NCI-H510A (cell line): ENCODE measurements around the gene DHRS1.

ENCODE experiments used
- DNase-seq: peaks from one replicate; lab custom pipeline; 2025; lab: John Stamatoyannopoulos, UW

DHRS1 gene

DNA sequence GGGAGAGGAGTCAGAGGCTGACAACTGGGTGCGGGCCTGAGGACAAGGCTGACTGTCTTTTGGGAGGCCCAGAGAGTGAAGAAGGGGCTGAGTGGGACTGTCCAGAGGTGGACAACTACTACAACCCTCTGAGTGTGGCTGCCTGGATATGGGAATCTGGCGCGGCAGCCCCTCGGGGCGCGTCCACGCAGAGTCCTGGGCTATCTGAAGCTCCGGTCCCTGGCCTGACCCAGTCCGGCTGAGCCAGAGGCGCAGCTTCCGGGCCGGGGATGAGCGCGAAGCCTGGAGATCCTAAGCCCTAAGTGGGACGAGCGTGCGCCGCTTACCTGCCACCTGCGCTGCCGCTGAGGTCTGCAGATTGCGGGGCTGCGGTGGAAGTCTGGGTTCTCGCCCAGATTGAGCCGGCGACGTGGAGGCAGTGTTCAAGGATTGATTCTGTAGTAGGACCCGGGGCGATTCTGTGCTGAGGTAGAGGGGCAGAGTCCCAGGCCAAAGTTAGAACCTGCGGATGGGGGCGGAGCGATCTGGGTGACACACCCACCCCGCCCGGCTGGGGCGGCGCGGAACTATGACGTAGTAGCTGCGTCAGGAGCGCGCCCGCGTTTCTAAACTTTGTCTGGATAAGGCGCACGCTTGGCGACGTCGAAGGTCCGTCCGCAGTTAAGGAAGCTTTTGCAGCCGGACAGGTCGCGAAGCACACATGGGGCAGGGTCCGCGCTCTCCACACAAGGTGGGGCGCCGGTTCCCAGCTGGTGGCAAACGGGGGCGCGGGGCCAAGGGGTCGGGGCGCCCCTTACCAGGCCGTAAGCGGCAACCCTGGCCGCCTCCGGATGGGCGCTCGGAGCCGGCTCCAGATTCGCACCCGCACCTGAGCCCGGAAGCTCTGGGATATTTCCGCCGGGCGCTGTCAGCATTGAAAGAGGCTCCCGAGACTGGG is at the start of gene DHRS1, which contains the start of gene NOP9:
Gene DHRS1, minus strand, starts transcription at position 526 of the 937 bp plus-strand sequence. CDS start 674 bp downstream, outside the sequence.
Gene NOP9, plus strand, starts transcription at position 596 of the 937 bp plus-strand sequence. Its CDS starts 105 bp downstream, at position 701.
- DNase-seq, result peak; percentile 59

DNA sequence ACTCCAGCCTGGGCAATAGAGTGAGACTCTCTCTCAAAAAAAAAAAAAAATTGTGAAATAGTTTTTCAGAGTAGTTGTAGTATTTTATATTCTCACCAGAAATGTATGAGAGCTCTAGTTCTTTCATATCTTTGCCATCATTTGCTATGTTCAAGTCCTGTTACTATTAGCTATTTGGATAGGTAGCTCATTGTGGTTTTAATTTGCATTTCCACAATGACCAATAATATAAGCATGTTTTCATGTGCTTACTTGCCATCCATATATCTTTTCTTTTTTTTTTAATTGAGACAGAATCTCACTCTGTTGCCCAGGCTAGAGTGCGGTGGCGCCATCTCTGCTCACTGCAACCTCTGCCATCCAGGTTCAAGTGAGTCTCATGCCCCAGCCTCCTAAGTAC is 48.6 kb upstream of the DHRS1 start:
- no peak for DNase-seq

DNA sequence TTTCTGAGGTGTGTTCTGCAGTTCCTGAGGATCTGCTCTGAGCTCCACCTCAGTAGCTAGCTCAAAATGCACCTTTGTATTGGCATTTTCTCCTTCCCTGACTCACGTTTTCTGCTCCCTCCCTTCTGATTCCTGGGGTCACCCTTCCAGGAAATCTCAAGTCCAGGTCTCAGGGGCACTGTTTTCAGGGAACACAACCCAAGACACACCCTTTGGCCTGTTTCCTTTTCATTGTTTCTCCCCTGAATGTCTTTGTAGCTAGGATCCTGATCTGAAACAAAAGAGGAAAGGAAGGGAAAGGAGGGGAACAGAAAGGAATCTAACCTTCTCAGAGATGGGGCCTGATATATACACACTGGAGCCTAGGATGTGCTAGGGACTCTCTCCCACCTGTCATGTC is 47.6 kb upstream of the DHRS1 start:
- DNase-seq, result no peak

DNA sequence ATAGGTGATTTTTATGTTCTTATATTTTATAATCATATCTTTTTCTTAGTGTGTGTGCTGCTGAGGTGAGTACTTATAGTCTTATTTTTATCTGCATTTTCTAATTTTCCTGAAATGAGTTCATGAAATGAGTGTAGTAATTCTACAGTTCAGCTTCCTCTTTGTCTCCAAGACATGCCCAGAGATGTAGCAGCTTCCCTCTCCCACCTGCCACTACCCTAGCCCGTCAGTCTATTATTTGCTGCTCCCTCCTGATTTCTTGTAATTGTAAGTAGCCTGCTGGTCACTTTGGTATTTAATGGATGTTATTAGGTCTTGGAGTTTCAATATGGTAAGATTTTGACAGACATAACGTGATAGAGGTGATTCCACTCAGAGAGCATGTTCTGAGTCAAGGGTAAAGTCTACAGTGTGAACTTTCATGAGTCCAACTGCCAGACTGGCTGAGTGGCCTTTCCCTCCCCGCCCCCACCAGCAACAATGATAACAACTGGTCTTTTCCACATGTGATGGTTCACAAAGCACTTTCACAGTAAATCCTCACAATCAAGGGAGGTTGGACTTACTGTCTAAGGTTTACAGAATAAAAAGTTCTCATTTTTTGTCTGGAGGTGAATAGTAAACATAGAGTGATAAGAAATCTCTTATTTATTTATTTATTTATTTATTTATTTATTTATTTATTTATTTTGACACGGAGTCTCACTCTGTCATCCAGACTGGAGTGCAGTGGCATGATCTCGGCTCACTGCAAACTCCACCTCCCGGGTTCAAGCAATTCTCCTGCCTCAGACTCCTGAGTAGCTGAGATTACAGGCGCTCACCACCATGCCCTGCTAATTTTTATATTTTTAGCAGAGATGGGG is 44.4 kb upstream of the DHRS1 start:
- DNase-seq, result no peak

DNA sequence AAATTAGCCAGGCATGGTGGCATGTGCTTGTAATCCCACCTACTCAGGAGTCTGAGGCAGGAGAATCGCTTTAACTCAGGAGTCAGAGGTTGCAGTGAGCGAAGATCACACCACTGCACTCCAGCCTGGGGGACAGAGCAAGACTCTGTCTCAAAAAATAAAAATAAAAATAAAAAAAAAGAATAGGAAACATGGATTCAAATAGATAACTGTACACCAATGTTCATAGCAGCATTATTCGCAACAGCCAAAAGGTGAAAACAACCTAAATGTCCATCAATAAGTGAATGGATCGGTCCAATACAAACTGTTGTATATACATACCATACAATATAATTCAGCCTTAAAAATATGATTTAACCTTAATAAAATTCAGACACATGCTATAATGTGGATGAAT is 43.3 kb upstream of the DHRS1 start:
- DNase-seq, result no peak

DNA sequence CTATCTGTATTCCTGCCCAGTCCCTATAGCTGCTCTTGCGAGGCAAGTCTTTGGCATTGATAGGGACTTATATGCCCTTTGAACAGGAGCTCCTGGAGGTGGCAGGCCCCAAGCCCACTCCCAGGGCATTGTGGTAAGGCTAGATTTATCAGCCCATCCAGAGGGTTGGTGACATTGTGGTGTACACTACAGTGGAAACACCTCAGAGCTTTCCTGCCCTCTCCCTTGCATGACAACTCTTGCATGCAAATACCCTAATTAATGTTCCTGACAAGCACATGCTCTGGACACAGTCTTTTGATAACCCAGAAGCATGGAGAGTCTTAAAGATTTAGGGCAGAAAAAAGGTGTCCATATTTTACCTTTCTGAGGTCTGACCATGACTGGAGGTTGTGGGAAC is 41.0 kb upstream of the DHRS1 start:
- no peak for DNase-seq

DNA sequence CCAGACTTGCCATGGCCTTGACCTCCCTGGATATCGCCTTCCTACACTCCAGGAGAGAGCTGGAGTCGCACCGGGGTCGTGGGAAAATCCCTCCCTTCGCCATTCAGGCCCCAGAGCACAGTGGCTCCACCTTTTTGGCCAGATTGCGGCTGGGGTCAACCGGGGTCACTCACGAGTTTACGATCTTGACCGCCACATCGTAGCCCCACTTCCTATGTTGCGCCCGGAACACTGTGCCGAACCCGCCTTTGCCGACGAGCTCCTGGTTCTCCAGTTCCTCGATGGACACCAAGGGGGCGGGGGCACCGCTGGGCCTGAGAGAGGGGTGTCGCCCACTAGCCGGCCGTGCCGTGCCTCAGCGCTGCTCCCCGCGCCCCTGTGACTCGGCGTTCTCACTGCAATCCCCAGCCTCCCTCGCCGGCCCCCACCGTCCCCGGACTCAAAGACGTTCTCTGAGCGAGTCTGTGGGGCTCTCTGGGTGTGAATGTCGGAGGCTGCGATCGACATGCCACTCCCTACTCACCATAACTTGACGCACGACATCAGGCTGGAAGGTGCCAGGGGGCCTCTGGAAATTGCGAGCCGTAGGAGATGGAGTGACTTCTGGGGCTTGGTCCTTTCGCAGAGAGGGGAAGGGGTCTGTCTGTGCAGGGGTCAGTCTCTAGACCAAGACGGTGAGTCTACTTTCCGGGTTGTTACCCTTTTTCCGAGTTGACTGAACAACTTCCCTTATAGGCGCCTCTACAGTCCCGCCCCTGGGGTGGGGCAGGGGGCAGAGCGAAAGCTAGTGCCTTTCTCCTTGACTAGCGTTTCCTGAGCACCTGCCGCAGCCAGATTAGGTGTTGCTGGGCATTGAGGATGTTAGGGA is 39.9 kb upstream of the DHRS1 start, which contains the start of gene RIPK3:
Gene RIPK3, minus strand, starts transcription at position 708 of the 868 bp plus-strand sequence. Its CDS starts 165 bp downstream, at position 543.
- peak; percentile 64 for DNase-seq

DNA sequence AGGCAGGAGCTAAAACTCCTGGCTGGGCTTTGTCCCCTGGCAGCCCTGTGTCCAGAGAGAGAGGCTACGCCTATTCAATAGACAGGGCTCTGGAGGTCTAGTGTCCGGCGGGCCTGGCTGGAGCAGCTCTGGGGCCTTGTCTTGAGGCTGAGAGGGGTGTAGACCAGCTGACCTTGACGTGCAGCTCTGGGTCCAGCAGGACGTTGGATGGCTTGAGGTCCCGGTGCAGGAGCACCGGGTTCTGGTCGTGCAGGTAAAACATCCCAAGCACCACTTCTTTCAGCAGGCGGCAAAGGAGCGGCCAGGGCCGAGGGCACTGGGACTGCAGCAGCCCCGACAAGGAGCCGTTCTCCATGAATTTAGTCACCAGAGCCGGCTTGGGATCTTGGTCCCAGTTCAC is 39.3 kb upstream of the DHRS1 start:
- DNase-seq, result no peak

DNA sequence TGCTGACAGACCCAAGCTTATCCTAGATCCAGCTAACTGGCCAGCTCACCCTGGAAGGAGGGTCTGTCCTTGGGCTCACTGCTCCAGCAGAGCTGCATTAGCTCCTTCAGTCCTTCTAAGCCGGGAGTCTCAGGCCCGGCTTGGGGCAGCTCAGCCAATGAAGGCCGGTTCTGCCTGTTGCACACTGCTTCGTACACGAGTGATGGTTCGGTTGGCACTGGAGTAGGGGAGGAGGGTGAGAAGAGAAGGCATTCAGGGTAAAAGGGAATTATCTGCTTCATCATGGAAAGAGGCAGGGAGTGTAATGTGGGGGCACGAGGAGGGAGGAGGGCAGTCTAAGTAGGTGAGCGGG is 38.2 kb upstream of the DHRS1 start:
- no peak for DNase-seq

DNA sequence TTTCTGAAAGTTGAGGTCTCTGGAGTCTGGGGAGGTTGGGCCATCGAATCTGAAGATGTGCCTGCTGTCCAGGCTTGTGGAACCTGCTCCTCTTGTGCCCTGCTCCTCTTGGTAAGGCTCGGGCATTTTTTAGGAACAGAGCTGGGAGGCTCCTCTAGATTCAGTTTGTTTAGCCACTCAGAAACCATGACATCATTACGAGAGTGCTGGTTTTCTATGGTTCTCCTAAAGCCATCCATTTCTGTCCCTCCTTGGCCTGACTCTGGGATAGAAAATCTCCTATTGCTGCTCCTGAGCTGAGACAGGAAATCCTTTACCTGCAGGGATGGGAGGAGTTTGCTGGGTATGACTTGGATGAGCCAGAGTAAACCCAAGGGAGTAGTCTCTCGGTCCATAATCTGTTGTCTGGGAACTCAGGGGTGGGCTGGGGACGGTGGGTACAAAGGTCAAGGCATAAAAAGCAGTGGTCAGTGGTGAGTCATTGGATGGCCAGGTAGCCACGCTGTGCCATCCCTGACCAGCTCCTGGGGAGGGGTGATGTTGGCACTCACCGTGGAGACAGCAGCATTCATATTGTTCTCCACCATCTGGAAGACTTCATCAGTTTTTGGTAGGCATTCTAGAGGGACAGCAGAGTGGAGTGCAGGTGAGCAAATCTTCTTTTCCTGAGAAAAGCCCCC is 37.7 kb upstream of the DHRS1 start:
- DNase-seq, result no peak

DNA sequence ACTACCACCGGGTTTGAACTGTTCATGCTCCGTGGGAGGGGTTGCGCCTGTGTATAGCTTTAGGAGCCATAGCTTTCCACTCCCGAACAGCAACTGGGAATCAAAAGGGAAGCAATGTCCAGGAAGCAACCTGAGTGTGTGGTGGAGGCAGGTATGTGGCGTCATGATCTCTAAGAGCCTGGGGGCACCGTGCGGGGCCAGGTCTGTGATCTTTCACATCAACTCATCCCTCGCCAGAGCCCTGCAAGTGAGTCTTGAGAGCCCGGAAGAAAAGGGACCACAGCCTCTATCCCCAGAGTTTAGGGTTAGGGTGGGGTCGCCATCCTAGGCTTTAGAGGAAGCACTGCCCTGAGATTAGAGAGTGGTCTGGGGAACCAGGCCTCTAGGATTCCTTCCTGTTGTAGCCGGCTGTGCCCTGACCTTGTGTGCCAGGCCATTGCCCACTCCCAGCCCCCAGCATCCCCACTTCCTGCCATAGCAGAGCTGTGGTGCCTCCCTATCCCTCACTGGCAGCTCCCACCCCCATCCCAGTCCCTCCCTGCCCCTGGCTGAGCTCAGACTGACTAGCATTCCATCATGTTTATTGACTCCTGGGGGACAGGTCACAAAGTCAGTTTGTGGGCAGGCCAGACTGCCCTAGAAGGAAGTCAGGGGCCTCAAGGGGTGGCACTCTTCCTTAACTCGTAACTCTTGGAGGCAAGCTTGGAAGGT is 36.0 kb upstream of the DHRS1 start:
- no peak for DNase-seq

DNA sequence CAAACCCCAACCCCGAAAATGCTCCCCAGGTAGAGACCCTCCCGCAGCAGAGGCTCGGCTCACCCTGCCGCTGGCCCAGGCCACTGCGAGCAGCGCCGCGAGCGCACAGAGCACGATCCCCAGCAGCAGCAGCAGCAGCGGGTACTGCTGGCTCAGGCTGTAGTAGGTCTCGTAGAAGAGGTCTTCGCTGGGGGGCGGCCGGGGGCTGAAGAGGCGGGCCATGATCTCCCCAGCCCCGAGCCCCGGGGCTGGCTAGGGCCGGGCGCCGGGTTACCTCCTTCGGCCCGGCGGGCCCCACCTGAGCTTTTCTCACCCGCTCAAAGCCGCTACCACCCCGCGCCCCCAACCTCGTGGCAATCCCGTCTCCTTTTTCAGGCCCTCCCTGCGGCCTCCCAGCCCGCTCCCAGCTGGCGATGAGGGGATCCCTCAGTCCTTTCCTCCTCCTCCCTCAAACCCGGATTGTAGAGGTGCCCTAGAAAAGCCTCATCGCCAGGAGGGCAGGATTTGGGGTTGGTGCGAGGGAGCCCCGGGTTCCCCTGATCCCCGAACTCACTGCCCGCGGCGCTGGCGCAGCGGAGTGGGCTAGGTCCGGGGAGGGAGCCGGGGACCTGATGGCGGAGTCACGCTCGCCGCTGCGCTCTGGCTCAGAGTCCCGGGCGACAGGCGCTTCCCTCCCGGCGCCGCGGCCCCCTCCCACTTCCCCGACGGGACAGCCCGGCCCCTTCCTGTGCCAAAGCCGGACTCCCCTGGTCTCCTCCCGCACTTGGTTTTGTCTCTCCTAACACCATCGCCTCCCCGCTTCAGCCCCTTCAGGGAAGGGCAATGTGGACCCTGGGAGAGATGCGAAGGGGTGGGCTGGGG is 35.1 kb upstream of the DHRS1 start, which contains the start of gene ADCY4:
Gene ADCY4, minus strand, starts transcription at position 641 of the 861 bp plus-strand sequence. Its CDS starts 419 bp downstream, at position 222.
- DNase-seq, result no peak

DNA sequence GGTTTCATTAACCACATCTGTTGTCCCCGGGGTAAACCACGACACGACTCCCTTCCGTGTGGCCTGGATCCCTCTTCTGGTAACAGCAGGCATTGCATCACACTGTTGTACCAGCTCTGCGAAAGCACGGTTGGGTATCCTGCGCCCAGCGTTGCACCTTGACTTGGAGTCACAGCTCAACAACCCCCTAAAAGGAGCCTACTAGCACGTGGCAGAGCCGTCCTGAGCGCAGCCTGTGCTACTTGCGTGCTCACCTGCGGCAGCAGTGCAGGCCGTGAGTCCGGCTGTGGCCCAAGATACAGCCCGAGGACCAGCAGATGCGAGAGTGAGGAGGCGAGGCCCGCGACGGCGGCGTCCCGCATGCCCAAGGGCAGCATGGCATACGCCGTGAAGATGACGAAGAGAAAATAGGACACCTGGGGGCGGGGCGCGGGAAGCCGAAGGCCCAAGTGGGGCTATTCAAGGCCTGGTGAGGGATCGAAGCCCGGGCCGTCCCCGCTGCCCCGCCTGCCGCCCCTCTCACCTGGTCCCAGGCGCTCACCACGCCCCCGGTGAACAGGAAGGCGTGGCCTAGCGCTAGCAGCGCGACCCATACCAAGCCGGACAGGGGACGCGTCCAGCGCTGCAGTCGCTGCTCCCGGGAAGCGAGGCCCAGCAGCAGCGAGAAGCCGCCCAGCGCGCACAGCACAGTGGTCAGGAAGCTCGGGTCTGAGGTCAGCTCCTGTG is 32.9 kb upstream of the DHRS1 start:
- peak; percentile 39 for DNase-seq

DNA sequence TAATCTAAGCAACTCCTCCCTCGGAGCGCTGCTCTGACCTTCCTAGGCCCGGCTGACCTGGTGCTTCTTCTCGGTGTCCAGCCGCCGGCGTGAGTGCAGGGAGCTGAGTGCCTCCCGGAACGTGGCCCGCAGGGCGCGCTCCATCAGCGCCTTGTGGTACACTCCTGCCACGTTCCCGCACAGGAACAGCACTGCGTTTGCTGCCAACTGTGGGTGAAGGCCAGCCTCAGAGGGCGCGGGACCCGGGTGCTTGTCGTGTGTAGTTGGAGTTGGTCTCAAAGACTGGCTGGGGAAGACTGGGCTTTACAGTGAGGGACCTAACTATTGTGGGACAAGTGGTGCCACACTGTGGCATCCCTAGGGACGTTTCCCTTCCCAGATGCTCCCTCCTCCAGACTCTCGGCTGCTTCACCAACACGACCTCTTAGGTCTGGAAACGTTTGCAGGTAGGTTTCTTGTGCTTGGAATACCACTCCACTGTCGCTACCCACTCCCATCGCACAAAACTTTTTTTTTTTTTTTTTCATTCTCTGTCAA is 32.2 kb upstream of the DHRS1 start:
- DNase-seq, result no peak

DNA sequence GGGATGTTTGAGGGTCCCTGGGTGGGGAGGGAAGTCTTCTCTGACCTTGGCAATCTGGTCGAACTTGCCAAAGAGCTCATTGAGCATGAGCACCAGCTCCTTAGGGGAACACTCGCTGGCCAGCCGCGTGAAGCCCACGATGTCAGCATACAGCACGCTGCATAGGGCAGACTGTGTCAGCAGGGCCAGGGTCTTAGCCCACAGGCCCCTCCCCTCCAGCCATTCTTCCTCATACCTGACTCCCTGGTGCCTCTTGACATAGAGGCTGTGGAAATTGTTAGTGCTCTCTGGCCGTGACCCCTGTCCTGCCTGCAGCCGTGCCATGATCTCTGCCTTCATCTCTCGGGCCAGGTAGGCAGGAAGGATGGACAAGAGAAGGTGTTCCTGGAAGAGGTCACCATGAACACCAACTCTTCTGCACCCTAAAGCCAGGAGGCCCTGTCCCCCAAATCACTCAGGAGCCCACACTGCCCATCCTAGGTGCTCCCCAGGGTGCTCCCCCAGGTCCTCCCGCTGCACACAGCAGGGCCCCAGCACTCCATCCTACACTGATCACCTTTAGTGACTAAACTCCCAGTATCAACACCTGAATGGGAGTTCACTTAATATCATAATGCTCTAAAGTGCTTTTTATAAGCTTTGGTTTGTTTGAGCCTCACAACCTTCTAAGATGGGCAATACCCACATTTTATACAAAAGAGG is 31.5 kb upstream of the DHRS1 start:
- no peak for DNase-seq

DNA sequence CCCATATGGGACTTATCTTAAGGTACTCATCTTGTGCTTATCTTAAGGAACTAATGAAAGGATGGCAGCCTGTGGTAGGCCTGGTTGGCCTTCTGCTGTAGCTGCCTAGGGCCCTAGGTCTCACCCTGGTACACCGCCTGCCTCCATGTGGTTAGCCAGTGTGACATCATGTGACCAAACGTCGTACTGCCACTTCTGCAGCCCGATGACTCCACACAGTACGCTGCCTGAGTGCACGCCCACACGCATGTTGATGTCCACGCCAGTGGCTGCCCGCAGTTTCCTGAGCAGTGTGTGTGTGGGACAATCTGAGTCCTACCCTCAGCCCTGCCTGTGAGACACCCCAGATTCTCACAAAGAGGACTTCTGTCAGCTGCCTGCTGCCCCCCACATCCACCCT is 30.2 kb upstream of the DHRS1 start:
- no peak for DNase-seq

DNA sequence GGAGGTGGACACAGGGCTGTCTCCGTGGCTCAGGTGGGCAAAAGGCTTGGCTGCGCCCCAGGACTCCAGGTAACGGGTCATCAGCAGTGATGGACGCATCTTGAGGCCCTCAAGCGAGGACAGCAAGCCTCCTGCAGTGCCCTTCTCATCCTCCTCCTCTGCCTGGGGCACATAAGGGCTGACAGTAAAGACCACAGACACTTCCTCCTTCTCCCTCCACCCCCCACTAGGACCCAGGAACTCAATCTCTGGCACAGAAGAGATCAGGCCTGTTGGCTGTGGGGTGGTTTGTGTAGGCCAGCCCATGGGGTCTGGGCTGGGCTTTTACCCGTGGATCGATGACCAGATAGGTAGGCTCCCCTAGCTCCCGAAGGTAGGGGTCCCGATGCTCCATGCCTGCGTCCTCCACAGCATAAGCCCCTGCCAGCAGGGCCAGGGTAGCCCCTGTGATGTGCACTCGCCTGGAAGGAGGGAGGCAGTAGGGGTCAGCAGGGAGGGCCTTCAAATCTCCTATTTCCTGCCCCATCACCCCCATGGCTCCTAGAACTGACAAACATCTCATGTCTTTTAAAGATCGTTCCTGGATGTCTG is 29.6 kb upstream of the DHRS1 start:
- DNase-seq, result no peak
